ENCODE data around the gene CCDC91.
"Not testable (repeated sequence)": the region's sequence is repeated elsewhere in the genome, so short reads cannot be mapped to it uniquely, and the experiment has no call there.

Gene CCDC91

GRCh38 chr12:28258998-28259397 lies 68.7 kb downstream of the CCDC91 start:
- no peak for DNase-seq
- in situ Hi-C loops (cut with HindIII; ENCODE audit: low pct_ligation_motif_present, low pct_unique_long_range_greater_than_20kb, low sequenced_read_pairs), result no loop called here

- in situ Hi-C loops (cut with HindIII; ENCODE audit: low pct_ligation_motif_present, low pct_unique_long_range_greater_than_20kb, low sequenced_read_pairs), result no loop called here
- DNase-seq, result no peak
These were observed 75.3 kb downstream of the CCDC91 start for GRCh38 chr12:28265435-28266042.

- in situ Hi-C loops (cut with HindIII; ENCODE audit: low pct_ligation_motif_present, low pct_unique_long_range_greater_than_20kb, low sequenced_read_pairs); DNase-seq: not testable (repeated sequence)
These were observed 77.8 kb downstream of the CCDC91 start for GRCh38 chr12:28267920-28268607.

- no peak for DNase-seq
- in situ Hi-C loops (cut with HindIII; ENCODE audit: low pct_ligation_motif_present, low pct_unique_long_range_greater_than_20kb, low sequenced_read_pairs), result no loop called here
These were observed 78.5 kb downstream of the CCDC91 start for GRCh38 chr12:28268608-28269229.

- in situ Hi-C loops (cut with HindIII; ENCODE audit: low pct_ligation_motif_present, low pct_unique_long_range_greater_than_20kb, low sequenced_read_pairs), result no loop called here
- no peak for DNase-seq
These were observed 79.6 kb downstream of the CCDC91 start for GRCh38 chr12:28269851-28270250.

- DNase-seq, result no peak
- in situ Hi-C loops (cut with HindIII; ENCODE audit: low pct_ligation_motif_present, low pct_unique_long_range_greater_than_20kb, low sequenced_read_pairs), result no loop called here
These were observed 88.2 kb downstream of the CCDC91 start for GRCh38 chr12:28278499-28278898.

- no peak for DNase-seq
- in situ Hi-C loops (cut with HindIII; ENCODE audit: low pct_ligation_motif_present, low pct_unique_long_range_greater_than_20kb, low sequenced_read_pairs), result no loop called here
These were observed 88.7 kb downstream of the CCDC91 start for GRCh38 chr12:28278960-28279359.

- DNase-seq, result no peak
- in situ Hi-C loops (cut with HindIII; ENCODE audit: low pct_ligation_motif_present, low pct_unique_long_range_greater_than_20kb, low sequenced_read_pairs), result no loop called here
These were observed 96.1 kb downstream of the CCDC91 start for GRCh38 chr12:28286352-28286751.

GRCh38 chr12:28290262-28290661 lies 100.0 kb downstream of the CCDC91 start:
- DNase-seq, result no peak
- in situ Hi-C loops (cut with HindIII; ENCODE audit: low pct_ligation_motif_present, low pct_unique_long_range_greater_than_20kb, low sequenced_read_pairs), result no loop called here

- DNase-seq, result no peak
- in situ Hi-C loops (cut with HindIII; ENCODE audit: low pct_ligation_motif_present, low pct_unique_long_range_greater_than_20kb, low sequenced_read_pairs), result no loop called here
These were observed 102.4 kb downstream of the CCDC91 start for GRCh38 chr12:28292699-28293098.

GRCh38 chr12:28294300-28294699 lies 104.0 kb downstream of the CCDC91 start:
- peak; percentile 48 for DNase-seq
- in situ Hi-C loops (cut with HindIII; ENCODE audit: low pct_ligation_motif_present, low pct_unique_long_range_greater_than_20kb, low sequenced_read_pairs), result no loop called here

- DNase-seq, result no peak
- in situ Hi-C loops (cut with HindIII; ENCODE audit: low pct_ligation_motif_present, low pct_unique_long_range_greater_than_20kb, low sequenced_read_pairs), result no loop called here
These were observed 106.0 kb downstream of the CCDC91 start for GRCh38 chr12:28296287-28296686.

GRCh38 chr12:28303192-28303591 lies 112.9 kb downstream of the CCDC91 start:
- in situ Hi-C loops (cut with HindIII; ENCODE audit: low pct_ligation_motif_present, low pct_unique_long_range_greater_than_20kb, low sequenced_read_pairs), result no loop called here
- DNase-seq, result no peak

GRCh38 chr12:28306535-28306934 lies 116.3 kb downstream of the CCDC91 start:
- in situ Hi-C loops (cut with HindIII; ENCODE audit: low pct_ligation_motif_present, low pct_unique_long_range_greater_than_20kb, low sequenced_read_pairs), result no loop called here
- no peak for DNase-seq

GRCh38 chr12:28308891-28309290 lies 118.6 kb downstream of the CCDC91 start:
- in situ Hi-C loops (cut with HindIII; ENCODE audit: low pct_ligation_motif_present, low pct_unique_long_range_greater_than_20kb, low sequenced_read_pairs), result no loop called here
- DNase-seq, result no peak

- in situ Hi-C loops (cut with HindIII; ENCODE audit: low pct_ligation_motif_present, low pct_unique_long_range_greater_than_20kb, low sequenced_read_pairs), result no loop called here
- no peak for DNase-seq
These were observed 123.4 kb downstream of the CCDC91 start for GRCh38 chr12:28313631-28314030.

GRCh38 chr12:28316049-28316448 lies 125.8 kb downstream of the CCDC91 start:
- in situ Hi-C loops (cut with HindIII; ENCODE audit: low pct_ligation_motif_present, low pct_unique_long_range_greater_than_20kb, low sequenced_read_pairs), result no loop called here
- DNase-seq, result peak; percentile 27

GRCh38 chr12:28318273-28318672 lies 128.0 kb downstream of the CCDC91 start:
- in situ Hi-C loops (cut with HindIII; ENCODE audit: low pct_ligation_motif_present, low pct_unique_long_range_greater_than_20kb, low sequenced_read_pairs), result no loop called here
- DNase-seq, result no peak

- in situ Hi-C loops (cut with HindIII; ENCODE audit: low pct_ligation_motif_present, low pct_unique_long_range_greater_than_20kb, low sequenced_read_pairs), result no loop called here
- no peak for DNase-seq
These were observed 130.1 kb downstream of the CCDC91 start for GRCh38 chr12:28320353-28320752.

- DNase-seq, result no peak
- in situ Hi-C loops (cut with HindIII; ENCODE audit: low pct_ligation_motif_present, low pct_unique_long_range_greater_than_20kb, low sequenced_read_pairs), result no loop called here
These were observed 137.5 kb downstream of the CCDC91 start for GRCh38 chr12:28327722-28328121.
